IPS-20b (cell line): ENCODE data around the gene RING1.
A peak's percentile ranks its signal among the peaks of the same experiment; 100 is the strongest.

Experiments
- H3K27ac ChIP-seq: one replicate; pipeline ENCODE4 v1.5.1; 2013; ENCODE audit warnings: low read length
- H3K27me3 ChIP-seq: 2 replicates; pipeline ENCODE4 v1.6.1; 2013; ENCODE audit warnings: mild to moderate bottlenecking, low read length, inconsistent platforms; ENCODE audit not compliant: insufficient read depth
- H3K36me3 ChIP-seq: 2 replicates; pipeline ENCODE4 v1.6.1; 2013; ENCODE audit warnings: low read depth, mild to moderate bottlenecking, inconsistent platforms, low read length, moderate library complexity; ENCODE audit not compliant: insufficient read depth
- H3K4me1 ChIP-seq: 2 replicates; pipeline ENCODE4 v1.6.1; 2013; ENCODE audit warnings: mild to moderate bottlenecking, control low read depth, inconsistent platforms, low read length, moderate library complexity; ENCODE audit not compliant: insufficient read depth
- H3K4me3 ChIP-seq: 2 replicates; pipeline ENCODE4 v1.5.1; 2013; ENCODE audit warnings: mild to moderate bottlenecking, low read length, inconsistent platforms
- H3K9ac ChIP-seq: 2 replicates; pipeline ENCODE4 v1.6.1; 2013; ENCODE audit warnings: low read depth, mild to moderate bottlenecking, inconsistent platforms, low read length, moderate library complexity
- H3K9me3 ChIP-seq: 2 replicates; pipeline ENCODE4 v1.6.1; 2013; ENCODE audit warnings: mild to moderate bottlenecking, low read depth, low read length, inconsistent platforms; ENCODE audit not compliant: insufficient read depth

Gene RING1

DNA sequence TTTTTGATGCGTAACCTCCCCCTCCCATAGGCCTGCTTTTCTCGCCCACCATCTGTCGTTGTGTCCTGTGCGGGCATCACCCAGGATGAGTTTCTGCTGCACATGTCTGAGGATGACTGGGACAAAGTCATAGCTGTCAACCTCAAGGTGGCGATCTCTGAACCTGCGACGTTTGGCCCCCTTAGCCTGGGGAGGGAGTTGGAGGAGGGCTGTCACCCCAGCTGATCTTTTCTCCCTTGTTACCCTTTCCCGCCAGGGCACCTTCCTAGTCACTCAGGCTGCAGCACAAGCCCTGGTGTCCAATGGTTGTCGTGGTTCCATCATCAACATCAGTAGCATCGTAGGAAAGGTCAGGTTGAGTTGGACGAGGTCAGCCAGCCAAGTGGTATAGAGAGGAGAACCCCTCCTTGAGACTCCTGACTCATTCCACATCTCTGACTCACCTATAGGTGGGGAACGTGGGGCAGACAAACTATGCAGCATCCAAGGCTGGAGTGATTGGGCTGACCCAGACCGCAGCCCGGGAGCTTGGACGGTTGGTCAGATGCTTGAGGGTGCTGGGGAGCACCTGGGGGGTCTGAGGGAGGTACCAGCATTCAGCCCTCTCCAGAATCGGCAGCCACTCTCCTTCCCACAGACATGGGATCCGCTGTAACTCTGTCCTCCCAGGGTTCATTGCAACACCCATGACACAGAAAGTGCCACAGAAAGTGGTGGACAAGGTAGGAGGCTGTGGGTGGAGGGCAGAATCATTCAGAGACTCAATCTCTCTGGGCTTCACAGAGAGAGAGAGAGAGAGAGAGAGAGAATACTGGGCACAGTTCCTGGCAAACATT is 2.9 kb upstream of the RING1 start:
- no peak overlapping the region for H3K27ac ChIP-seq

GRCh38 chr6:33206027-33206863 is 2.1 kb upstream of the RING1 start:
- Histone ChIP-seq H3K36me3 (peaks cover 43% of the 10 kb centered on the region), H3K9ac (no peak overlapping the region), H3K27ac (no peak overlapping the region), H3K9me3 (no peaks in the 10 kb centered on the region), H3K27me3 (peaks cover 39% of the 10 kb centered on the region), H3K4me3 (no peak overlapping the region; the same call in 1 of the 2 replicates), H3K4me1 (peaks cover 19% of the 10 kb centered on the region)

More for the DNA sequence above, 2.9 kb upstream of the RING1 start:
- no peaks in the 10 kb centered on the region for H3K9me3 ChIP-seq
- H3K9ac ChIP-seq: peak overlapping the region; percentile 76; the same call in 1 of the 2 replicates
- peaks cover 19% of the 10 kb centered on the region for H3K4me1 ChIP-seq
- H3K36me3 ChIP-seq: peaks cover 37% of the 10 kb centered on the region
- peaks cover 34% of the 10 kb centered on the region for H3K27me3 ChIP-seq
- peak overlapping the region; percentile 87 for H3K4me3 ChIP-seq

GRCh38 chr6:33206864-33207551 is 1.3 kb upstream of the RING1 start:
- Histone ChIP-seq H3K9ac (peak overlapping the region; percentile 85; the same call in 1 of the 2 replicates), H3K36me3 (peaks cover 37% of the 10 kb centered on the region)

GRCh38 chr6:33207552-33208090 is 679 bp upstream of the RING1 start:
- peaks cover 31% of the 10 kb centered on the region for H3K36me3 ChIP-seq
- peak overlapping the region; percentile 89 for H3K4me3 ChIP-seq
- peaks cover 19% of the 10 kb centered on the region for H3K4me1 ChIP-seq
- H3K27ac ChIP-seq: no peak overlapping the region
- peak overlapping the region; percentile 85 for H3K9ac ChIP-seq
- peaks cover 53% of the 10 kb centered on the region for H3K27me3 ChIP-seq
- no peaks in the 10 kb centered on the region for H3K9me3 ChIP-seq

More at GRCh38 chr6:33206864-33207551, 1.3 kb upstream of the RING1 start:
- Histone ChIP-seq H3K4me3 (peak overlapping the region; percentile 89; the same call in 1 of the 2 replicates), H3K27me3 (peaks cover 46% of the 10 kb centered on the region), H3K27ac (no peak overlapping the region), H3K9me3 (no peaks in the 10 kb centered on the region), H3K4me1 (peaks cover 16% of the 10 kb centered on the region)

DNA sequence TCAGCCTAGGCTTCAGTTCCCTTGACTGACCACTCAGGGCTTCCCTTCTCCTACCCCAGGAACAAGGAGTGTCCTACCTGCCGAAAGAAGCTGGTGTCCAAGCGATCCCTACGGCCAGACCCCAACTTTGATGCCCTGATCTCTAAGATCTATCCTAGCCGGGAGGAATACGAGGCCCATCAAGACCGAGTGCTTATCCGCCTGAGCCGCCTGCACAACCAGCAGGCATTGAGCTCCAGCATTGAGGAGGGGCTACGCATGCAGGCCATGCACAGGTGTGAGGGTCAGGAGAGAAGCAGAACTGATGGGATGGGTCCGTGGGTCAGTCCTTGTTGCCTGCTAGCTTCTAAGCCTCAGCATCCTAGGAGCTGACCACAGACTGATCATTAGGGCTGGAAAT is 1.6 kb downstream of the RING1 start:
- no peak overlapping the region for H3K27ac ChIP-seq
- peaks cover 75% of the 10 kb centered on the region for H3K27me3 ChIP-seq
- H3K4me1 ChIP-seq: peaks cover 17% of the 10 kb centered on the region; the same call in 1 of the 2 replicates
- H3K9ac ChIP-seq: no peak overlapping the region
- H3K9me3 ChIP-seq: no peaks in the 10 kb centered on the region
- peaks cover 17% of the 10 kb centered on the region for H3K36me3 ChIP-seq
- H3K4me3 ChIP-seq: no peak overlapping the region

DNA sequence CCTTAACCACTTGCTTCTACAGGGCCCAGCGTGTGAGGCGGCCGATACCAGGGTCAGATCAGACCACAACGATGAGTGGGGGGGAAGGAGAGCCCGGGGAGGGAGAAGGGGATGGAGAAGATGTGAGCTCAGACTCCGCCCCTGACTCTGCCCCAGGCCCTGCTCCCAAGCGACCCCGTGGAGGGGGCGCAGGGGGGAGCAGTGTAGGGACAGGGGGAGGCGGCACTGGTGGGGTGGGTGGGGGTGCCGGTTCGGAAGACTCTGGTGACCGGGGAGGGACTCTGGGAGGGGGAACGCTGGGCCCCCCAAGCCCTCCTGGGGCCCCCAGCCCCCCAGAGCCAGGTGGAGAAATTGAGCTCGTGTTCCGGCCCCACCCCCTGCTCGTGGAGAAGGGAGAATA is 2.8 kb downstream of the RING1 start:
- Histone ChIP-seq H3K36me3 (peaks cover 17% of the 10 kb centered on the region), H3K27me3 (peaks cover 75% of the 10 kb centered on the region)

DNA sequence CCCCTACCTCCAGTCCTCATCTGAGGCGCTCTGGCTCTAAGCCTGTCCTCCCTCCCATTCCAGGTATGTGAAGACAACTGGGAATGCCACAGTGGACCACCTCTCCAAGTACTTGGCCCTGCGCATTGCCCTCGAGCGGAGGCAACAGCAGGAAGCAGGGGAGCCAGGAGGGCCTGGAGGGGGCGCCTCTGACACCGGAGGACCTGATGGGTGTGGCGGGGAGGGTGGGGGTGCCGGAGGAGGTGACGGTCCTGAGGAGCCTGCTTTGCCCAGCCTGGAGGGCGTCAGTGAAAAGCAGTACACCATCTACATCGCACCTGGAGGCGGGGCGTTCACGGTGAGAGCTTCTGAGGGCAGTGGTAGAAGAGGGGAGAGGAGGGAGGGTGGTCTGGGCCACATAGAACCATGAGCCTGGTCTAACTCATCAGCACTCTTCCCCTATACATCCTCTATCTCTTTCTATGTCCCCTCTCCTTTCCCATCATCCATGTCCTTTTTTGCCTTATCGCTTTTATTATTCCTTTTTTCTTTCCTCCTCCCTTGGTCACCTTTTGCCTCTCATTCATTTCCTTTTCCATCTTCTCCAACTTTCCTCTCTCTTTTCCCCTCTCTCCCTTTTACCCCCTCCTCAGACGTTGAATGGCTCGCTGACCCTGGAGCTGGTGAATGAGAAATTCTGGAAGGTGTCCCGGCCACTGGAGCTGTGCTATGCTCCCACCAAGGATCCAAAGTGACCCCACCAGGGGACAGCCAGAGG is 3.5 kb downstream of the RING1 start:
- H3K27ac ChIP-seq: no peak overlapping the region
- H3K9ac ChIP-seq: no peak overlapping the region
- peaks cover 17% of the 10 kb centered on the region for H3K36me3 ChIP-seq
- H3K4me1 ChIP-seq: peaks cover 12% of the 10 kb centered on the region; the same call in 1 of the 2 replicates
- H3K9me3 ChIP-seq: no peaks in the 10 kb centered on the region
- H3K27me3 ChIP-seq: peaks cover 75% of the 10 kb centered on the region
- H3K4me3 ChIP-seq: no peak overlapping the region

More for the DNA sequence above, 2.8 kb downstream of the RING1 start:
- H3K4me3 ChIP-seq: no peak overlapping the region
- H3K27ac ChIP-seq: no peak overlapping the region
- H3K9ac ChIP-seq: no peak overlapping the region
- peaks cover 12% of the 10 kb centered on the region; the same call in 1 of the 2 replicates for H3K4me1 ChIP-seq
- no peaks in the 10 kb centered on the region for H3K9me3 ChIP-seq

- peaks cover 75% of the 10 kb centered on the region for H3K27me3 ChIP-seq
- H3K36me3 ChIP-seq: peaks cover 17% of the 10 kb centered on the region
- peak overlapping the region; percentile 65; the same call in 1 of the 2 replicates for H3K9ac ChIP-seq
- H3K4me3 ChIP-seq: peak overlapping the region; percentile 78
- peaks cover 12% of the 10 kb centered on the region; the same call in 1 of the 2 replicates for H3K4me1 ChIP-seq
- no peak overlapping the region for H3K27ac ChIP-seq
- no peaks in the 10 kb centered on the region for H3K9me3 ChIP-seq
These were observed 4.5 kb downstream of the RING1 start for GRCh38 chr6:33212857-33213165.

DNA sequence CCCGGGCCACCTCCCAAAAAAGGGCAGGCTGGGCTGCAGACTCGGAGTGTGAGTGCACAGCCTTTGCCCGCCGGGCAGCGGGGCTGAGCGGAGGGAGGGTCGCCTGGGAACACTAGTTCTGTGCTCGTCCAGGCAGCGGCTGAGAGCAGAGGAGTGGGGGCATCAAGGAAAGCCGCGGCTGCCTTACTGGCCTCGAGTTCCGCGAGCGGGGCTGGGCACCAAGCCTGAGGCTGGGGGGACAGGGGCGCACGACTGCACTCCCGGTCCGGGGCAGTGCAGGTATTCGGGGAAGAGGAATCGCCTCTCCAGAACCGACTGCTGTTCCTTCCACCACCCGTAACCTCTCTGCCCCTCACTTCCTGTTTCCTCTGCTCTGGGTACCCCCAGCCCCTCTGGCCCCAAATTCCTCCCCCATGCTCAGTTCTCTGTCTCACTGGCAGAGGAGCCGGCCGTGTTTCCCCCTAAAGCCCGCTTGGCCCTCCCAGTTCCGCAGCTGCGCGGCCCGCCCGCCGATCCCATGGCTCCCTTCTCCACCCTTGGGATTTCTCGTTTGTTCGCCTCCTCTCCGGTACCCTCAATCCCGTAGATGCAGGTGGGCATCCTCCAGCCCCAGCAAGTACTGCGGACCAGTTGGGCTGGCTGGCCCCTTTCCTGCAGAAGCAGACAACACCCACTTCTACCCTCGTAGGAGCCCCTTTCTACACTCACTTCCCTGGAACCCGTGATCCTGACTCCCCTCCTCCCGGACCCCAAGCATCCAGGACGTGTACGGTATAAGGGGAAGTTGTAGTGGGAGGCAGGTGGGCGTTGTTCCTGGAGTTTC is 5.1 kb downstream of the RING1 start:
- no peak overlapping the region for H3K27ac ChIP-seq
- peak overlapping the region; percentile 78 for H3K4me3 ChIP-seq
- H3K4me1 ChIP-seq: peaks cover 12% of the 10 kb centered on the region; the same call in 1 of the 2 replicates
- peaks cover 77% of the 10 kb centered on the region for H3K27me3 ChIP-seq
- peak overlapping the region; percentile 65; the same call in 1 of the 2 replicates for H3K9ac ChIP-seq
- peaks cover 17% of the 10 kb centered on the region for H3K36me3 ChIP-seq
- H3K9me3 ChIP-seq: no peaks in the 10 kb centered on the region

DNA sequence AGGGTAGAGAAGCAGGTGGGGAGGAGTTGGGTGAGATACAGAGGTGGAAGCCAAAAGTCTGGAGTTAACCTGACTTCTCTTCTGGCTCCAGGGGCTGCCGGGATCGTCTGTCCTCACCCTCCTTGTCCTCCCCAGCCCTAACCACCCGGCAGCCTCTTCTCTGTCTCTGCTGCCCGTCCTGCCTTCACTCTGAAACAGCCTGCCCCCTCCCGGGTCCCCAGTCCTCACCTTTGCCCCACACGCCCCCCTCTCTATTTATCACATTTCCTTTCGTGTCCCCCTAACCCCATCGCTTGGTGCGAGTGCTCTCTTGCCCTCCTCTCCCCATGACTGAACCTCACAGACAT is 5.7 kb downstream of the RING1 start:
- Histone ChIP-seq H3K36me3 (peaks cover 17% of the 10 kb centered on the region), H3K27me3 (peaks cover 83% of the 10 kb centered on the region), H3K4me3 (peak overlapping the region; percentile 78), H3K9ac (peak overlapping the region; percentile 65; the same call in 1 of the 2 replicates), H3K27ac (no peak overlapping the region), H3K9me3 (no peaks in the 10 kb centered on the region), H3K4me1 (peaks cover 10% of the 10 kb centered on the region; the same call in 1 of the 2 replicates)
